MM.1S (cell line): ENCODE results near the gene FYB1.
A peak's percentile ranks its signal among the peaks of the same experiment; 100 is the strongest.

Source experiments
- DNase-seq: peaks from one replicate; pipeline ENCODE4 v3.0.0-alpha.2; 2015
- H2AFZ ChIP-seq: fragments of 300-600 bp; sonication (generic); 2 replicates; pipeline ENCODE4 v1.6.0; 2016; ENCODE audit warnings: antibody characterized with exemption, low read length
- H3F3A ChIP-seq: fragments of 300-600 bp; sonication (generic); 2 replicates; pipeline ENCODE4 v1.6.1; 2016; ENCODE audit warnings: mild to moderate bottlenecking, antibody characterized with exemption, low read length, moderate library complexity, mixed read lengths; ENCODE audit not compliant: insufficient read depth
- H3K27ac ChIP-seq: fragments of 300-600 bp; sonication (generic); 2 replicates; pipeline ENCODE4 v1.5.1; 2016; ENCODE audit warnings: mild to moderate bottlenecking, low read length
- H3K27me3 ChIP-seq: fragments of 300-600 bp; sonication (generic); replicated peaks from 2 replicates; pipeline ENCODE4 v1.6.0; 2016; ENCODE audit warnings: low read length; ENCODE audit not compliant: insufficient read depth
- H3K36me3 ChIP-seq: fragments of 300-600 bp; sonication (generic); replicated peaks from 2 replicates; pipeline ENCODE4 v1.6.1; 2016; ENCODE audit warnings: mild to moderate bottlenecking, low read length, mixed read lengths; ENCODE audit not compliant: insufficient read depth
- H3K4me1 ChIP-seq: fragments of 300-600 bp; sonication (generic); 2 replicates; pipeline ENCODE4 v1.6.1; 2016; ENCODE audit warnings: low read length, mixed read lengths
- H3K4me2 ChIP-seq: fragments of 300-600 bp; sonication (generic); 2 replicates; pipeline ENCODE4 v1.6.0; 2016; ENCODE audit warnings: low read depth, low read length
- H3K4me3 ChIP-seq: fragments of 300-600 bp; sonication (generic); 2 replicates; pipeline ENCODE4 v1.5.1; 2016; ENCODE audit warnings: low read length, mixed read lengths
- H3K79me2 ChIP-seq: fragments of 300-600 bp; sonication (generic); 2 replicates; pipeline ENCODE4 v1.6.1; 2016; ENCODE audit warnings: mixed run types, low read length, mixed read lengths
- H3K9ac ChIP-seq: fragments of 300-600 bp; sonication (generic); 2 replicates; pipeline ENCODE4 v1.6.1; 2016; ENCODE audit warnings: low read length, mixed read lengths
- H3K9me2 ChIP-seq: fragments of 300-600 bp; sonication (generic); replicated peaks from 2 replicates; pipeline ENCODE4 v1.6.1; 2016; ENCODE audit warnings: mild to moderate bottlenecking, low read length, mixed read lengths; ENCODE audit not compliant: insufficient read depth
- H3K9me3 ChIP-seq: fragments of 300-600 bp; sonication (generic); replicated peaks from 2 replicates; pipeline ENCODE4 v1.6.1; 2016; ENCODE audit warnings: mild to moderate bottlenecking, low read length, mixed read lengths; ENCODE audit not compliant: insufficient read depth
- H4K20me1 ChIP-seq: fragments of 300-600 bp; sonication (generic); 2 replicates; pipeline ENCODE4 v1.6.1; 2016; ENCODE audit warnings: mild to moderate bottlenecking, low read length, moderate library complexity, mixed read lengths; ENCODE audit not compliant: insufficient read depth
- CTCF ChIP-seq: fragments of 300-600 bp; sonication (generic); IDR thresholded peaks from 2 replicates; pipeline ENCODE4 v1.5.1; 2016; ENCODE audit warnings: antibody characterized with exemption, low read length, mixed read lengths
- EZH2 ChIP-seq: fragments of 300-600 bp; sonication (generic); optimal IDR thresholded peaks from 2 replicates; pipeline ENCODE3; 2017; ENCODE audit warnings: low read depth, mild to moderate bottlenecking, antibody characterized with exemption, low read length, mixed read lengths
- EZH2phosphoT487 ChIP-seq: fragments of 300-600 bp; sonication (generic); IDR thresholded peaks from 2 replicates; pipeline ENCODE4 v1.6.1; 2018; ENCODE audit warnings: antibody characterized with exemption, low read length

FYB1 gene

GRCh38 chr5:39120052-39120420 lies 99.3 kb downstream of the FYB1 start:
- 0 out of 2 replicates have a peak overlapping the region, but pooled peaks have one; percentile 17 for H3K4me2 ChIP-seq
- no peak overlapping the region for H2AFZ ChIP-seq
- no peaks in the 10 kb centered on the region for H3K9me3 ChIP-seq
- no peak overlapping the region for H3K27ac ChIP-seq
- no peaks in the 10 kb centered on the region for H3K27me3 ChIP-seq
- H3K4me1 ChIP-seq = no peaks in the 10 kb centered on the region
- no peaks in the 10 kb centered on the region for H3K79me2 ChIP-seq
- H3K36me3 ChIP-seq = no peaks in the 10 kb centered on the region
- no peak for DNase-seq
- no peaks in the 10 kb centered on the region for H3K9me2 ChIP-seq
- no peaks in the 10 kb centered on the region for H4K20me1 ChIP-seq
- no peak overlapping the region for H3K4me3 ChIP-seq
- no peak overlapping the region for H3K9ac ChIP-seq
- no peak for TF ChIP-seq EZH2phosphoT487
- no peak for TF ChIP-seq EZH2
- TF ChIP-seq CTCF = no peak
- H3F3A ChIP-seq = no peaks in the 10 kb centered on the region

GRCh38 chr5:39119404-39120051 lies 99.8 kb downstream of the FYB1 start:
- Histone ChIP-seq H4K20me1 (no peaks in the 10 kb centered on the region), H3K27ac (no peak overlapping the region), H3K4me1 (no peaks in the 10 kb centered on the region), H3K27me3 (no peaks in the 10 kb centered on the region), H3F3A (no peaks in the 10 kb centered on the region), H2AFZ (no peak overlapping the region), H3K36me3 (no peaks in the 10 kb centered on the region), H3K4me2 (0 out of 2 replicates have a peak overlapping the region, but pooled peaks have one; percentile 17), H3K9ac (no peak overlapping the region), H3K9me3 (no peaks in the 10 kb centered on the region), H3K4me3 (no peak overlapping the region), H3K79me2 (no peaks in the 10 kb centered on the region), H3K9me2 (no peaks in the 10 kb centered on the region)
- no peak for DNase-seq
- TF ChIP-seq EZH2phosphoT487 = no peak
- no peak for TF ChIP-seq CTCF
- TF ChIP-seq EZH2 = no peak

GRCh38 chr5:39118638-39119037 lies 100.7 kb downstream of the FYB1 start:
- H3K4me2 ChIP-seq = no peak overlapping the region
- no peak for TF ChIP-seq CTCF
- no peak for TF ChIP-seq EZH2
- TF ChIP-seq EZH2phosphoT487 = no peak
- H3K9me2 ChIP-seq = no peaks in the 10 kb centered on the region
- H3F3A ChIP-seq = no peaks in the 10 kb centered on the region
- no peak for DNase-seq
- H3K27me3 ChIP-seq = no peaks in the 10 kb centered on the region
- H3K79me2 ChIP-seq = no peaks in the 10 kb centered on the region
- H2AFZ ChIP-seq = no peak overlapping the region
- no peak overlapping the region for H3K27ac ChIP-seq
- no peaks in the 10 kb centered on the region for H3K4me1 ChIP-seq
- H3K36me3 ChIP-seq = no peaks in the 10 kb centered on the region
- H4K20me1 ChIP-seq = no peaks in the 10 kb centered on the region
- no peak overlapping the region for H3K9ac ChIP-seq
- H3K9me3 ChIP-seq = no peaks in the 10 kb centered on the region
- no peak overlapping the region for H3K4me3 ChIP-seq
